HG02970 (cell line): Measurements from ENCODE around the gene CACNA1C.
"Not testable (repeated sequence)": the region's sequence is repeated elsewhere in the genome, so short reads cannot be mapped to it uniquely, and the experiment has no call there.

ENCODE experiments used
- ATAC-seq: cut with Tn5 transposase; IDR thresholded peaks from one replicate; pipeline ENCODE4 v1.9.1; 2021; ENCODE audit warnings: mild to moderate bottlenecking, moderate library complexity, moderate number of reproducible peaks; ENCODE audit not compliant: unreplicated experiment, low FRiP score

The CACNA1C gene

DNA sequence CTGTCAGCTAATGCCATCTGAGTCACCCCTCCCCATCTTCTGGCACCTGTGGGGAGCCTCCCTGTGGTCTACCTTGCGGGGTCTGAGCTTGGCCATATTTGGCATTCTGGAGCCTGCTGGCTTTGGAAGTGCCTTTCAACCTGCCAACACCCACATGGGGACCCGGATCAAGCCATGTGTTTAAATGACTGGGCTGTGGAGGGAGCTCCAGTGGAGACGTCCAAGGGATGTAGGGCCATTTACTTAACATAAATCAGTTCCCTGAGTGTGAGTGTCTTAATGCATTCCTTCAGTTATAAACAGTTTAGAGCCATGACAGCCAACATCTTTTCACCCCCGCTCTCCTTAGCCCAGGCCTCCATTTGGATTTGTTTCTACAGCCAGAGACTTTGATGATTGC, 22.0 kb downstream of the CACNA1C start:
- ATAC-seq: no peak

DNA sequence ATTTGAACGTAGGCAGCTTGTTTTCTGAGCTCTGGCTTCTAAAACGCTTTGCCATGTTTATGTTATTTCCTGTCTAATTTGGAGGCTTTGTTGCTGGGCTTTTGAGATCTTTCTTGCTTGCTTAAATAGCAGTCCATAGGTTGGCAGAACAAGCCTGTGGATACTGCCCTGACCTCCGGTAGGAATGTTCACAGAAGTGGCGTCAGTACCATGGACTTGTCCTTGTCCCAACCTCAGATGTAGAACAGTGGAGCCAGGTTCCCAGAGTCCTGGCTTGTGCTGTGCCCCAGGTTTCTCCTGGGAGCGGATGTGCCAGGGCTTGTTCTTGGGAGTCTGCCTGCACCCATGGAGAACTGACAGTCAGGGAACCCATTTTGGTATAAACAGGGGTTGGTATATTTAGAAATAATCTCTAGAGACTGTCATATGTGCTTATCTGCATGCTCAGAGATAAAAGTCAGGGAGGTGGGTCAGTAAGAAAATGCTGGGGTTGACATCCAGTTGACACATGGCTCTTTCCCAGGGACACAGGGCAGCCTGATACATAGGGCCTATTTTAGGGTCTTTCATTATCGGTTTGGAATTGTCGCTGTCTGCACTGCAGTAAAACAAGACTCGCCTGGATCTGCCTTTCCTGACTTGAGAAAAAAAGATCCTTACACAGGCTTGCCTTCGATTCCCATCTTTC, 22.9 kb downstream of the CACNA1C start:
- ATAC-seq: no peak

DNA sequence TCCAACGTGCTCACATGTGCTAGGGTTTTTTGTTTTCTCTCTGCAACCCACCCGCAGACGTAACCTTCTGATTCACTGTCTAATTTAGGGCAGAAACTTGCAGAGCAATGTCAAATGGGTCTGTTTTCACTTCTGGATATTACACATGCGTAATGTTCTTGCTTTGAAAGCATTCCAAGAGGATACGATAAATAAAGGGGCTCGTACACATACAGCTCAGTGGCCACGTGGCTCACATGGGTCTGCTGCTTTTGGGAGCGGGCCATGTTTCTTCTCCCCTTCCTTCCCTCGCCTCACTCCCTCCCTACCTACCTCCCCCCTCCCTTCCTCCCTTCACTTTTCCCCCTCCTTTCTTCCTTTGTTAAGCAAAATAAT, 23.4 kb downstream of the CACNA1C start:
- ATAC-seq: no peak

DNA sequence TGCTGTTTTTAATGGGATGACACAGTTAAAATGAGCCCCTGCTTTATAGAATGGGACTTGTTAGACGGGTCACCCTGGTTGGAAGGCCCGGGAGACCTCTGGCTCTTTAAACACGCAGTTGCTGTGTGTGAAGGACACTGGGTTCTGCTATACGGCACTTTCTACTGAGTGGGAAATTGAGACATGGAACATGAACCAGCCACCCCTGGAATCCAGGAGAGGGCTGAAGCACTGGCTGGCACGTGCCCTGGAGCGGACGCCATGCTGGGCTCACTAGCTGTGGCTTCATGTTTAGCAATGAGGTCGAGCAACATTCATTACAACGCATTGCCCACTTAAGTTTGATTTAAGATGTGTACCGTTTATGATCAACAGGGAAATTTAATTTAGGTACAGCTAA, 23.9 kb downstream of the CACNA1C start:
- no peak for ATAC-seq

DNA sequence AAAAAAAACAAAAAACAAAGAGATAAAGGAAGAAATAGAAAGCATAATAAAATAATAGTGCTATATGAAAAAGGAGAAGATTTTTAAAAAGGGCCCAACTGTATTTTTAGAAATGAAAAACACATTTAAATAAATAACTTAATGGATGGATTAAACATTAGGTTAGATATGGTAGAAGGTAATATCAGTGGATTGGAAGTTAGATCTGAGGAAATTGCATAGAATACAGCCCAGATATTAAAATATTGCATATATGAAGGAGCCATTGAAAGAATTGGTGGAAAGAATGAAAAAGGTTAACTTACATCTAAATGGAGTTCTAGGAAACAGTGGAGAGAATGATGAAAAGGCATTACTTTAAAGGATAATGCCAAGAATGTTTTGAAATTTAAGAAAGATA, 27.8 kb downstream of the CACNA1C start:
- no peak for ATAC-seq

DNA sequence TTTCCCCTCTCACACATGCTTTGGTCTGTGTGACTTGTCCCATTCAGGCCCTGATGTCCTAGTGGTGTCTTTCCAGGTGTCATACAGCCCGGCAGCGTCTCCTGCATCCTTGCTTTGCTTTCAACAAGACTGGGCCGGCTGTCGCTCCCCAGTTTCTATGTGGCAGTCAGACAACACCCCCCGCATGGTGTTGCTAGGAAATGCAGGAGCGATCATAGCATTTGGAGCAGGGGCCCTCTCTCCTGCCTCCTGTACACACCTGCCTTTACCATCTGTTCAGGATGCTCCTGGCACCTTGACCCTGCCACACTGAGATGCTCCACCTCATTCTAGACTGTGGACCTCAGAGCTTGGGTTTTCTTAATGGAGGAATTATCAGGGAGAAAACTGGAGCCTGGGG, 29.5 kb downstream of the CACNA1C start:
- ATAC-seq: no peak

DNA sequence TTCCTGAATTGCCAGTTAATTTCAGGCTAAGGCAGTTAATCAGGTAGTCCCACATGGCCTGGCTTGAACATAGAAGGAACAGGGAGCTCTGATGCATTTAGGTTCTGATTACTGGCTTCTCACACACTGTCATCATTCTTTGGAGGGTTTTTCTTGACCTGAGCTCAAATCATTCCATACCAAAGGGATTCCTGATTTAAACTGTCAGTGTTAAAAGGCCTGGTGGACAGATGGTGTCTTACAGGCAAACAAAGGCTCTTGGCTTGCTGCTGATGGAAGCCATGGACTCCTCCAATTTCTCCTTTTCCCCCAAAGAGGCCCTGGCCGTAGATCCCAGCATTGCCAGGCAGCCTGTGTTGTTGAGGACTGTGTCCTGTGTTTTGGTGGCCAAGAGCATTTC, 30.2 kb downstream of the CACNA1C start:
- ATAC-seq: no peak

DNA sequence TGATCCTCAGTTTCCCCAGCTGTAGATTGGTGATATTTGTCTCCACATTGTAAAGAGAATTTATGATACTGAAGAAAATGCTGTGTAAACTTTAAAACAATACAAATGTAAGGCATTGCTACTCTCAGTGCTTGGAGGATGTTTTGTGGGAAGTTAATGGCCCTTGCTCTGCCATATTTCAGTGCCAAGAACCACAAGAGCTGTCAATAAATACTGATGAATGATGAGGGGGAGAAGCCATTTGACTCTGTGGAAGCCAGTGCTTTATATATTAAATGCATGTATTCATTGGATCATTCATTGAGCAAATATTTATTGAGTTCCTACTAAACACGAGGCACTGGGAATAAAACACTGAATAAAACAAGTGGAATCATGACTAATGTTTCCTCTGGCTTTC, 30.8 kb downstream of the CACNA1C start:
- no peak for ATAC-seq

DNA sequence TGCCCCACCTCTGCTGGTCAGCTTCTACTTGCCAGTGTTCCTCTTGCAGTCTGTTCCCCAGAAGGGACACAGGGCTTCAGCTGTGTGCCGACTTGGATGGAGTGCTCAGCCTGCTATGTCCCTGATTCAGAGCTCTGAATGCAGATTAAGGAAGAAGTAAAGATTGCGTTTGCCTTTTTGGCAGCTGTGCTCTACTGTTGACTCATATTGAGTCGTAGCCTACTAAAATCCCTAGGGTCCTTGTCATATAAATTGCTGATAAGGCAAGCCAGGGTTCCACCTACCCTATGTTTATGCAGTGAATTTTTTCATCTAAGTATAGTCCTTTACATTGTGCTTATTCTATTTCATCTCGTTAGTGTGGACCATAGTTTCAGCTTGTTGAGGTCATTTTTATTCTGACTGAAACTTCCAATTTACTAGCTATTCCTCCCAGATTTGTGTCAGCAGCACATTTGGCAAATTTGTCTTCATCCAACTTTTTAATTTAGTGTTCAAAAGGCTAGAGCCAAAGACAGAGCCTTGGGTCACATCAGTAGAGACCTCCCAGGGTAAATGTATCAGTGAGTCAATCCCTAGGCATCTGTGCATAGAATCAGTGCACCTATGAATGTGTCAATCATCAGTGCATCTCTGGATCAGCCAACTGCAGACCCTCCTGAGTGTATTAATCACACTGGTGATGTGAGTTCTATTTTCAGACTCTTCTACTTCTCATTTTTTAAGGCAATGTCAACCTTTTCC, 31.9 kb downstream of the CACNA1C start:
- ATAC-seq: no peak

DNA sequence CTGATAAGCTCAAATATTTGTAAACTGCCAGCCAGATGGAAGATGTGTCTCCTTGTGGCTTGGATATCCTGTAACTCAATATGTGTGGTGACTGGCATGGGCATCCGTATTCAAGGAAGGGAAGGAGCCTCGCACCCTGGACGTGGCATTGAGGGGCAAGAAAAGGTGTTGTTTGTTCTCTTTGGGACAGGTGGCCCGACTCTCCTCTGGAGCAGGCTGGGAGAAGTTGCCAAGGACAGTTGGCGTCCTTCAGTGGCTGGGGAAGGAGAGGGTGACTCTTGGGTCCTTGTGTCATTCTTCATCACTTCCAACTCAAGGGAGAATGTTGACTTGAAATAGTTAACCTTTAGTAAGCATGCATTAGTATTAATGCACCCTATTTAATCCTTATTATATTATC, 39.6 kb downstream of the CACNA1C start:
- ATAC-seq: no peak

DNA sequence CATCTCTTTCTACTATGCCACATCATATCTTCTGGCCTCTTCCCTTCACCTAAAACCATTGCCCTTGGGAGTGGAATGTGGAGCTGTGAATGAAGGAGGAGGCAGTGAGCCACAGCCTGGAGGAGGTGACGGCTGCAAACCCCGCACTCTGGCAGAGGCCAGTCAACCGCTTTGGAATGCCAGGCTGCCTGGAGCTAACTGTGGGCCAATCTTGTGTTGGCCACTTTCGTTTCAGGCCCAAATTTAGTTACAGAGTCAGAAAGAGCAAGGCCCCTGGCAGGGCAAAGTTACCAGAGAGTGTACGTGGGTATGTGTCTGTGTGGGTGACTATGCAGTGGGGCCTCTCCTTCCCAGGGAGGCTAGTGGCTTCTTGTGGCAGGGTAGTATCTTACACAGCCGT, 40.1 kb downstream of the CACNA1C start:
- no peak for ATAC-seq

DNA sequence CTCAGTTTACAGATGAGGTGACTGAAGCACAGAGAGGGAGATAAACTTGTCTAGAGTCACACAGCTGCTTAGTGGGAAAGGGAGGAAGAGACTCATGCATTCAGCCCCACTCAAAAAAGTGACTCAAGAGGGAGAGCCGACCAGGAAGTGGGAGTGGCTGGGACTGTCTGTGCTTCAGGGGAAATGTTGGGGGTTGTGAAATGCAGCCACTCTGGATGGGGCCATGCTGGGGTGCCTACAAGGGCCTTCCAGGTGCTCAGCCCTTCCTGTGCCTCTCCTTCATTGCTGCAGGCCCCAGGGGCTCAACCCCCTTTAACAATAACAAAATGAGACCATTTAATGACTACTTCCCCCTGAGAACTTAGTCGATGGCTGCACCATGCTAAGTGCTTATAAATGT, 41.8 kb downstream of the CACNA1C start:
- ATAC-seq: no peak

DNA sequence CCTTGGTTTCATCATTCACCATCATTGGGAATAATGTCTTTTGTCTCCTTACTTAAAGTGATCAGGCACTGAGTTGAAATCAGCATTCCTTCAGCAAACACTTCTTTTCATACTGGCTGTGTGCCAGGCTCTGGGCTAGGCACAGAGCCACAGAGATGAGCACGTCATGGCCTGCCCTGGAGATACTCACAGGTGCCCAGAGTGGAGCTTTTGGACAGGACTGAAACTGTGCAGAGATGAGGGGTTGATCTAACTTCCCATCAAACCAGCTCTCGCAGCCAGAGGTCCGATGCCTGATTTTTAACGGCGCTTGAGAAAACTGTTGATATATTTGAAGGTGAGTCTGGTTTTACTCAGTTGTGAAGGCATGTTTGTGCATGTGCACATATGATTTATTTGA, 43.1 kb downstream of the CACNA1C start:
- no peak for ATAC-seq

DNA sequence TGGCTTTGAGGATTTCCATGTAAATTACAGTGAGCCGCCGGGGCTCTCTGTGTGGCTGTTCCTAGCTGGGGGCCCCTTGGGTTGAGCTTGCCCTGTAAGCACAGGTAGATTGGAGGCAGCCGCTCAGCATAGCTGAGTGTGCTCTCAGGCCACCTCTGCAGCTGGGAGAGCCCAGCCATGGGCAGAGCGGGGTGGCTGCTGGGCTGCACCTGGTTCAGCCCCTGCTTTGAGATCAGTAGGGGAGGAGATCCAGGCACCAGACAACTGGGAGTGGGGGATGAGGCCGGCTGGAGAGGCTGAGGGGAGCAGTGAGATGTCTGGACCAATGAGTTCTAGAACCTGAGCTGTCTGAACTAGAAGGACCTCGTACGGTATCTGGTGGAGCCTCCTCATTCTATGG, 44.8 kb downstream of the CACNA1C start:
- ATAC-seq: no peak

DNA sequence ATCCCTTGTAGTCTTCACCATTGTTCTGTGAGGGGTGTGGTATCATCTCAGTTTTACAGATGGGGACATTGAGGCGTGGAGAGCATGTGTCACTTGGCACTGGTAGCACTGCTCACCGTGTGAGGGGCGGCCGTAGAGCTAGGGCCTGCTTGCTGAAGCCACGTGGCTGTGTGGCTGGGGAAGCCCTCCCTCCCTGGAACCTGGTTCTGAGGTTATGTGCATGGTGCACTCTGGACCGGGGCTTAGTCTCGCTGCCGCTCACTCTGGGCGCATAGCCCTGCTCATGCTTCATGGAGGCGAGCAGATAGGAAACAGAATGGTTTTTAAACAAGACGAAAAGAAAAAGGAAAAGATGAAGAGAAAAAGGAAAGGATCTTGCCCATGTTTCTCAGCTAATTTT, 46.1 kb downstream of the CACNA1C start:
- ATAC-seq: no peak

DNA sequence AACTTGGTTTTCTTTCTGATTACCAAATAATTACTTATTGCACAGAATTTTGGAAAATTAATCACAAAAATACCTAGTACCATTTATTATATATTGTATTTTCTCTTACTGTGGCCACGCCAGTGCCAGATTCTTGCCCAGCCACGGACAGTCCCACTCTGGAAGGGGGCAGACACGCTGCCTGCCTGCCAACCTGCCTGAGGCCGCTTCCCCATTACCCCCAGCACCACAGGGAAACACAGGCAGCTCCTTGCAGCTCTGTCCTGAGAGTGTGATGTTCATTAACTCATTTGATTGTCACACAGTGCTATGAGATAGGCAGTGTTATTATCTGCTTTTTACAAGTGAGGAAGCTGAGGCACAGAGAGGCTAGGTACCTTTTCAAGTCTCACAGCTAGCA, 46.8 kb downstream of the CACNA1C start:
- no peak for ATAC-seq

DNA sequence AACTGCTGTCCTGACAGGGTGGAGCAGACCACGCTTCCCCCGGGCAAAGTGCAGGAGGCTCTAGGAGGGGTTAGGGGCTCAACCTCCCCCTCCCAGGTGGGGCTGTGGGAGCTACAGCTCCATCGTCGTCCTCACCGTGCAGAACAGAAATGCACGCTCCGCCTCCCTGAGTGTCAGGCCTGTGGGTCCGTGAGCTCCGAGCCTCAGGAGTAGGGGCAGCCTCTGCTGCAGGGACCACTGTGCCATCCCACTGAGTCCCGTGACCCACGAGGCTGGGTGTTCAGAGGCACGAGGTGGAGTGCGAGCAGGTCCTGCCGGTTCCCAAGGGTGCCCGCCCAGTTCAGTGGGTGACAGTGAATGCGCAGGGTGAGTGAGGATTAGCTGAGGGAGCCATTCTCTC, 48.6 kb downstream of the CACNA1C start:
- ATAC-seq: no peak

DNA sequence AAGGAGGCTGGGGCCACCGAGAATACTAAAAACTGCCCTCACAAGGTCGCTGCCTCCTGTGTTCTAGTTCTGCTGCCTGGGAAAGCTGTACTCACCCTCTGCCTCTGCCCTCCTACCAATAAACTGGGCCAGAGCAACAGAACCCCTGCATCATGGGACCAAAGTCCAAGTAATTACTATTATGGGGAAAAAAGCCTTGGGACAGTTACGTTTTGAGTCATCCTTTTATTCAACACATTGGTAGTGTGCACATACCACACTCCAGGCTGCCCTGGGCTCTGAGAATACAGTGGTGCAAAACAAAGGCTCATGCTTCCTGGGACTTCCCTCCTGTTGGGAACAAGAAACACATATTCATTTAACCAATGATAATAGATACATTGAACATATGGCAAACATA, 49.0 kb downstream of the CACNA1C start:
- ATAC-seq: no peak

DNA sequence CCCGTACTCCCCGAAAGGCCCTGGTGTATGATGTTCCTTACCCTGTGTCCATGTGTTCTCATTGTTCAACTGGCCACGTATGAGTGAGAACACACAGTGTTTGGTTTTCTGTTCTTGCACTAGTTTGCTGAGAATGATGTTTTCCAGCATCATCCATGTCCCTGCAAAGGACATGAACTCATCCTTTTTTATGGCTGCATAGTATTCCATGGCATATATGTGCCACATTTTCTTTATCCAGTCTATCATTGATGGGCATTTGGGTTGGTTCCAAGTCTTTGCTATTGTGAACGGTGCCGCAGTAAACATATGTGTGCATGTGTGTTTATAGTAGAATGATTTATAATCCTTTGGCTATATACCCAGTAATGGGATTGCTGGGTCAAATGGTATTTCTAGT, 49.9 kb downstream of the CACNA1C start:
- ATAC-seq: not testable (repeated sequence)

DNA sequence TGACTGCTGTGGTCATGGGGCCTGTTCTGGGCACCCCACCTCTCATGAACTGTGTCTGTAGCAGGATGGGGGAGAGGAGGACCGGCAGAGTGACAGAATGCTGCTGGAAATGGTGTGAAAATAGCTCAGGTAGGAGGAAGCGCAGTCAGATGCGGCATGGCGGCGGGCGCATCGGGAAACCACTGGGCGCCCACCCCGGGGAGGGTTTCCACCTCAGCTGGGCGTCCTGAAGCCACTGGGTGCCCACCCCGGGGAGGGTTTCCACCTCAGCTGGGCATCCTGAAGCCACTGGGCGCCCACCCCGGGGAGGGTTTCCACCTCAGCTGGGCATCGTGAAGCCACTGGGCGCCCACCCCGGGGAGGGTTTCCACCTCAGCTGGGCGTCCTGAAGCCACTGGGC, 52.6 kb downstream of the CACNA1C start:
- not testable (repeated sequence) for ATAC-seq

DNA sequence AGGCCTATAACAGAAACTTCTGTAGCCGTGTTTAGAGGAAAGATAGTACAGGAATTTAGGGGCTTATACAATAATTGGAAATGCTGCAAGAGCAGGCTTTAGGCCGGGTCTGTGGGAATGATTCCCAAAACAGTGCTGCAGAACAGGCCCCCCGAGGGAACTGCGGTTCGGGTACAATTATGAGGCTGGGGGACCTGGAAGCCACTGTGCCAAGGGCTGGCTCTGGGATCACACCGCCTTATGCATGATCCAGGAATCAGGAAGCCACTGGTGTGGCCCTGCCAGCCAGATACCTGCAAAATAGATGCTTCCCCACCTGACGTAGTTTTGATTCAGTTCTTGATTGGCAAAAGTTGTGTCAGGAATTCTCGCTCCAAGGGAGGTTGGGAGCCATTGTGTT, 55.4 kb downstream of the CACNA1C start:
- no peak for ATAC-seq

DNA sequence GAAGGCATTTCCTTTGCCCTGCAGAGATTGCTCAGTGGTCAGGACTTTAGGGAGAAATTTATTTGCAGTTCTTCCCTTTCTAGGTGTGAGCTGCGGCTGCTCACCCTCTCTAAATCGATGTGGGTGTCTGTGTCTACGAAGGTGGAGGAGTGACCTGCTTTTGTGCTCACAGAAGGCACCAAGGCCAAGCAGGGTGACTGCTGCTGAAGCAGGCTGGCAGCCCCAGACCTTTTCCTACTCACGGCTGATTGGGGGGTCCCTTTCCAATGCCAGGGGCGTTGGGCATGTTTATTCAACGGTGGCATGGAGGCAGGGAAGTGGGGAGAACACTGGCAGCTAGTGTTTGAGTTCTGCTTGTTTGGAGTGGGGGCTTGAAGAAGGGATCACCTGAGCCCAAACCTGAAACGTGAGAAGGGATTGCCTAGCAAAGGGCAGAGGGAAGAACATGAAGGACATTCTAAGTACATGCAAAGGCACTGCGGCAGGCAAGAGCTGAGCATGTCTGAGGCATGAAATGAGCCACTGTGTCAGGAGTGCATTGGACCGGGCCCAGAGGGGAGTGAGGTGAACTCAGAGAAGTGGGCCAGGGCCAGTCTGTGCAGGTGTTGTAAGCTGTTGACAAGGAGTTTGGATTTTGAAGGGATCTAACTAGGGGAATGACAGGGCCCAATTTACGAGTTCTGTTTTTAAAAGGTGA, 56.3 kb downstream of the CACNA1C start:
- no peak for ATAC-seq
